Kidney epithelial cell (primary cell): Measurements from ENCODE around the gene GJD3. TPM values are rescaled to one million over a fixed set of nuclear protein-coding genes. Genes with fewer than 3 reads are reported as not detected.

Source experiments
- DNase-seq: peaks from one replicate; pipeline ENCODE4 v3.0.0-alpha.2; 2010; ENCODE audit warnings: low read depth
- H3K27me3 ChIP-seq: 2 replicates; pipeline ENCODE4 v1.6.0; 2011; ENCODE audit warnings: low read length; ENCODE audit not compliant: control insufficient read depth, insufficient read depth
- H3K36me3 ChIP-seq: 2 replicates; pipeline ENCODE4 v1.5.1; 2011; ENCODE audit warnings: low read length; ENCODE audit not compliant: control insufficient read depth, insufficient read depth
- H3K4me3 ChIP-seq: 2 replicates; pipeline ENCODE4 v1.5.1; 2011; ENCODE audit warnings: low read depth, mild to moderate bottlenecking, control low read depth, low read length
- total RNA-seq: library from RNA; depleted of rRNA; stranded (reverse); fragments of >200 nt; gene quantifications from 2 replicates; pipeline ENCODE4 v1.2.3, GENCODE V29; 2015
- TF ChIP-seq, protein P1 (sequence below): IDR thresholded peaks from 2 replicates; pipeline ENCODE4 v1.5.1; 2011; ENCODE audit warnings: mild to moderate bottlenecking, moderate library complexity, low read length, control low read depth, inconsistent platforms; ENCODE audit not compliant: insufficient read depth, poor library complexity, severe bottlenecking

The GJD3 gene
- total RNA-seq, 1 donor from 2014 or later, result not detected

- TF ChIP-seq, protein P1, sequence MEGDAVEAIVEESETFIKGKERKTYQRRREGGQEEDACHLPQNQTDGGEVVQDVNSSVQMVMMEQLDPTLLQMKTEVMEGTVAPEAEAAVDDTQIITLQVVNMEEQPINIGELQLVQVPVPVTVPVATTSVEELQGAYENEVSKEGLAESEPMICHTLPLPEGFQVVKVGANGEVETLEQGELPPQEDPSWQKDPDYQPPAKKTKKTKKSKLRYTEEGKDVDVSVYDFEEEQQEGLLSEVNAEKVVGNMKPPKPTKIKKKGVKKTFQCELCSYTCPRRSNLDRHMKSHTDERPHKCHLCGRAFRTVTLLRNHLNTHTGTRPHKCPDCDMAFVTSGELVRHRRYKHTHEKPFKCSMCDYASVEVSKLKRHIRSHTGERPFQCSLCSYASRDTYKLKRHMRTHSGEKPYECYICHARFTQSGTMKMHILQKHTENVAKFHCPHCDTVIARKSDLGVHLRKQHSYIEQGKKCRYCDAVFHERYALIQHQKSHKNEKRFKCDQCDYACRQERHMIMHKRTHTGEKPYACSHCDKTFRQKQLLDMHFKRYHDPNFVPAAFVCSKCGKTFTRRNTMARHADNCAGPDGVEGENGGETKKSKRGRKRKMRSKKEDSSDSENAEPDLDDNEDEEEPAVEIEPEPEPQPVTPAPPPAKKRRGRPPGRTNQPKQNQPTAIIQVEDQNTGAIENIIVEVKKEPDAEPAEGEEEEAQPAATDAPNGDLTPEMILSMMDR, result no peak
- peaks cover 2% of the 10 kb centered on the region for H3K36me3 ChIP-seq
- no peak overlapping the region for H3K4me3 ChIP-seq
- H3K27me3 ChIP-seq, result no peaks in the 10 kb centered on the region
- DNase-seq, result no peak
Measured at GRCh38 chr17:40346765-40347158, 17.8 kb downstream of the GJD3 start.

DNA sequence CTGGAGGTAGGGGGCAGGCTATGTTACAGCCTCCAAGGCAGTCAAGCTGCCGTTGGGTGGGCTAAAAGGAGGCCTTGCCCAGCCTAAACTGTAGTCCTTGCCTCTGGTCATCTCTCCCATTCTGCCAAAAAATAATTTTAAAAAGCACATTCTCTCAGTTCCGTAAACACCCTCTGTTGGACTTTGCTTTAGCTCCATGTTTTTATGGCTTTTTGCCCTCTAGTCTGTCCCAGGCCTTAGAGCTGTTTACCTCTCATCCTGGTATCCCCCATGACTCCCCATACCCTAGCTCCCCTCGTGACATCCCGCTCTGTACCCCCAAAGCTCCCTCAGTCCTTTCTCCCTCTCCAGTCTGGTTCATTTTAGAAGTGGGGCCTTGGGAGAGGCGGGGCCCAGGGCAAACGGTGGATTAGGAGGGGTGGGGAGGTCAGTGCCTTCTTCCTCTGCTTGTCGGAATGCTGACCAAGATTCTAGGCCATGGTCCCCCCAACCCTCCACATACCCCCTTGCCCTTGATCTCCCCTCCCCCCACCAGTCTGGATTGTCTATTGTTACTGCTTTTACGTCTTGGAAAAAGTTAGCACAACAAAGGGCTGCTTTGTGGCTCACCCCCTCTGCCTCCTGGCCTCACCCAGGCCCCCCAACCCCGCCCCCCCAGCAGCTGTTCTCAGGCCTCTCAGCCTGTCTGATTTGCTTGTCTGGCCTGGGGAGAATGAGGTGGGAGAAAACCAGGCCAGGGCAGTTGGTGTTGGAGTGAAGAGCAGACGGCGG is 18.4 kb downstream of the GJD3 start:
- H3K27me3 ChIP-seq, result no peaks in the 10 kb centered on the region
- H3K4me3 ChIP-seq, result no peak overlapping the region
- no peak for DNase-seq
- TF ChIP-seq, protein P1, result no peak
- peaks cover 2% of the 10 kb centered on the region for H3K36me3 ChIP-seq

- H3K4me3 ChIP-seq, result peak overlapping the region; percentile 80
- TF ChIP-seq, protein P1, result no peak
- H3K36me3 ChIP-seq, result peaks cover 2% of the 10 kb centered on the region
- DNase-seq, result no peak
- no peaks in the 10 kb centered on the region for H3K27me3 ChIP-seq
Measured at GRCh38 chr17:40345161-40345993, 19.2 kb downstream of the GJD3 start.

DNA sequence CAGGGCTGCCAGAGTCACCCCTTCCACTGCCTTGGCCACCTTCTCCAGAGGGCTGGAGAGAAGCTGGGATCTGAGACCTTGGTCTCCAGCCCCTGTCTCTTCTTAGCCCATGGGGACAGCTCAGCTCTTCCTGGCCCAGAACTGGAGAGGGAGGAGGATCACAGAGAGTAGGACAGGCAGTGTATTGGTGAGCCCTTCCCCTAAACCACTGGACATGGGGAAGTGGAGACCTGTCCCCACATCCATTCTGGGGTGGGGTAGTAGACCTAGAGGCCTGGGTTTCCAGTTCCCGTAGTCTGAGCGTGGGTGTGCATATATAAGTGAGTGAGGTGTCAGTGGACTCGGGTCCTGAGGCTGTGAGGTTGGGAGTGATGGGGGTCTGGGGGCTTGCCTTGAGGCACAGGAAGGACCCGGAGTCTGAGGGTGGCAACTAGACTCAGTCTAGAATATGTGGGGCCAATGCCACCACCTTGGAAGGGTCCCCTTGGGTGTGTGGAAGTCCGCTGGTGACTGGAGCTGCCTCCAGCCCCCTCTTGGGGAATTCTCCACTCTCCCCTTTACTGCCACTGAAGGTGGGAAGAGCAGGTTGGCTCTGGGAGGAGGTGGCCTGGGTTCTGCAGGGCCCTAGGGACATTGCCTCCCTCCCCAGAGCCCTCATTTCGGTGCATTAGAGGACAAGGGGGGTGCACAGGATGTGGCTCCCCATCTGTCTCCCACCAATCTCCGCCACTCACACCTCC is 19.9 kb downstream of the GJD3 start:
- TF ChIP-seq, protein P1, result no peak
- Histone ChIP-seq H3K36me3 (peaks cover 4% of the 10 kb centered on the region), H3K4me3 (peak overlapping the region; percentile 80), H3K27me3 (no peaks in the 10 kb centered on the region)
- no peak for DNase-seq

GRCh38 chr17:40343219-40344119 is 21.1 kb downstream of the GJD3 start:
- H3K4me3 ChIP-seq, result peak overlapping the region; percentile 80
- DNase-seq, result no peak
- H3K36me3 ChIP-seq, result peaks cover 4% of the 10 kb centered on the region
- TF ChIP-seq, protein P1, result no peak
- no peaks in the 10 kb centered on the region for H3K27me3 ChIP-seq
